HCT116 (cell line): ENCODE data around the gene TRIM5. TPM values are rescaled to one million over a fixed set of nuclear protein-coding genes. Genes with fewer than 3 reads are reported as not detected.

Source experiments
- ATAC-seq: fragments of 200-7000 bp; cut with Tn5 transposase; 2 replicates; pipeline ENCODE4 v1.9.1; 2020; ENCODE audit warnings: mild to moderate bottlenecking, moderate library complexity
- BruUV-seq: library from RNA; stranded (reverse); fragments of 400-500 nt; replicated peaks from 2 replicates; lab custom pipeline; 2021; lab: Mats Ljungman, UMichigan
- CTCF ChIA-PET: fragments of 300-600 bp; sonication (Branson Sonifier 250); formaldehyde crosslinking; loops from one replicate; lab custom pipeline; 2021; ENCODE audit warnings: antibody characterized with exemption; lab: Charles Lee
- POLR2A ChIA-PET: fragments of 300-600, 350-600 bp; sonication (Branson Sonifier 250); formaldehyde crosslinking; loops from one replicate; lab custom pipeline; 2021; ENCODE audit warnings: antibody characterized with exemption; lab: Charles Lee
- RAD21 ChIA-PET, 2 experiments: fragments of 300-600 bp; sonication (Branson Sonifier 250); formaldehyde crosslinking; loops; one replicate each; lab custom pipeline; 2023; ENCODE audit warnings: low total read pairs in 2 of 2; ENCODE audit not compliant: uncharacterized antibody in 2 of 2, unreplicated experiment in 2 of 2, low non-redundant PET in 1 of 2; lab: Charles Lee
- DNase-seq: peaks from one replicate; pipeline ENCODE4 v3.0.0-alpha.2; 2010; ENCODE audit warnings: low read depth, low spot score
- H2AFZ ChIP-seq: fragments of 200-600 bp; shearing (Covaris generic), sonication (generic); 2 replicates; pipeline ENCODE4 v1.6.1; 2017; ENCODE audit warnings: low read depth, mixed run types, mixed read lengths, antibody characterized with exemption, low read length; ENCODE audit not compliant: poor library complexity, severe bottlenecking
- H3K27ac ChIP-seq: 2 replicates; pipeline ENCODE4 v1.5.1; 2012; ENCODE audit warnings: low read depth, low read length
- H3K27me3 ChIP-seq: fragments of 200-600 bp; sonication (generic); 2 replicates; pipeline ENCODE4 v1.6.1; 2016; ENCODE audit warnings: mixed run types, low read length, mixed read lengths; ENCODE audit not compliant: insufficient read depth
- H3K36me3 ChIP-seq, 2 experiments: fragments of 200-500 bp in 1 of 2; fragments of 200-600 bp in 1 of 2; sonication (Bioruptor generic) in 1 of 2; sonication (generic) in 1 of 2; 2 replicates each; pipeline versions ENCODE4 v1.5.1 to v1.6.1; 2014 to 2016; ENCODE audit warnings: low read length in 2 of 2, inconsistent platforms in 1 of 2, mixed read lengths in 1 of 2, mixed run types in 1 of 2; ENCODE audit not compliant: insufficient read depth in 2 of 2, control insufficient read depth in 1 of 2
- H3K4me1 ChIP-seq, 2 experiments: fragments of 200-600 bp in 1 of 2; sonication (generic) in 1 of 2; 2 replicates each; pipeline versions ENCODE4 v1.5.1 to v1.6.1; 2012 to 2017; ENCODE audit warnings: low read length in 2 of 2, inconsistent platforms in 1 of 2, mild to moderate bottlenecking in 1 of 2, mixed read lengths in 1 of 2, mixed run types in 1 of 2, moderate library complexity in 1 of 2; ENCODE audit not compliant: insufficient read depth in 2 of 2, control insufficient read depth in 1 of 2
- H3K4me2 ChIP-seq: fragments of 200-600 bp; sonication (generic); 2 replicates; pipeline ENCODE4 v1.6.1; 2017; ENCODE audit warnings: mixed run types, low read length, mixed read lengths
- H3K4me3 ChIP-seq, 2 experiments: fragments of 200-600 bp in 1 of 2; sonication (generic) in 1 of 2; replicated peaks in 1 of 2; 2 replicates each; pipeline ENCODE4 v1.5.1; 2011 to 2016; ENCODE audit warnings: low read length in 2 of 2, control low read depth in 1 of 2, low read depth in 1 of 2, mild to moderate bottlenecking in 1 of 2, mixed read lengths in 1 of 2, mixed run types in 1 of 2
- H3K79me2 ChIP-seq: fragments of 200-600 bp; sonication (generic); 2 replicates; pipeline ENCODE4 v1.6.1; 2017; ENCODE audit warnings: mild to moderate bottlenecking, mixed run types, low read length, moderate library complexity, mixed read lengths; ENCODE audit not compliant: insufficient read depth
- H3K9ac ChIP-seq: fragments of 200-600 bp; sonication (generic); 2 replicates; pipeline ENCODE4 v1.6.1; 2016; ENCODE audit warnings: low read length, mixed read lengths
- H3K9me2 ChIP-seq: fragments of 200-600 bp; sonication (generic), shearing (Covaris generic); 2 replicates; pipeline ENCODE4 v1.6.1; 2017; ENCODE audit warnings: mixed run types, mild to moderate bottlenecking, moderate library complexity; ENCODE audit not compliant: insufficient read depth
- H3K9me3 ChIP-seq, 2 experiments: fragments of 200-500 bp in 1 of 2; fragments of 200-600 bp in 1 of 2; sonication (Bioruptor generic) in 1 of 2; sonication (generic) in 1 of 2; 2 replicates each; pipeline ENCODE4 v1.6.1; 2014 to 2017; ENCODE audit warnings: low read length in 2 of 2, mixed read lengths in 2 of 2, inconsistent platforms in 1 of 2, low read depth in 1 of 2, mild to moderate bottlenecking in 1 of 2, mixed run types in 1 of 2, moderate library complexity in 1 of 2; ENCODE audit not compliant: control insufficient read depth in 1 of 2, insufficient read depth in 1 of 2
- H4K20me1 ChIP-seq: fragments of 200-600 bp; sonication (generic), shearing (Covaris generic); 2 replicates; pipeline ENCODE4 v1.6.1; 2017; ENCODE audit warnings: mixed run types, mild to moderate bottlenecking, moderate library complexity; ENCODE audit not compliant: insufficient read depth
- ATF3 ChIP-seq: IDR thresholded peaks from 2 replicates; pipeline ENCODE4 v1.6.1; 2012
- CEBPB ChIP-seq: IDR thresholded peaks from 2 replicates; pipeline ENCODE4 v1.6.1; 2012; ENCODE audit warnings: low read depth
- CTCF ChIP-seq, 3 experiments: fragments of 200-600 bp in 1 of 3; sonication (generic) in 1 of 3; IDR thresholded peaks in 2 of 3; conservative IDR thresholded peaks in 1 of 3; 2 replicates each; pipeline ENCODE4 v1.5.1; 2012 to 2017; ENCODE audit warnings: low read depth in 2 of 3, low read length in 2 of 3, antibody characterized with exemption in 1 of 3, borderline replicate concordance in 1 of 3, control low read depth in 1 of 3, mild to moderate bottlenecking in 1 of 3, mixed read lengths in 1 of 3, mixed run types in 1 of 3, moderate library complexity in 1 of 3; ENCODE audit not compliant: insufficient read depth in 1 of 3
- ELF1 ChIP-seq: IDR thresholded peaks from 2 replicates; pipeline ENCODE4 v1.6.1; 2012; ENCODE audit warnings: low read depth, borderline replicate concordance
- EZH2phosphoT487 ChIP-seq: fragments of 200-600 bp; IDR thresholded peaks from 2 replicates; pipeline ENCODE4 v1.6.1; 2018; ENCODE audit warnings: antibody characterized with exemption, borderline replicate concordance
- JUND ChIP-seq: IDR thresholded peaks from 2 replicates; pipeline ENCODE4 v1.6.1; 2012
- RAD21 ChIP-seq: IDR thresholded peaks from 2 replicates; pipeline ENCODE4 v1.6.1; 2012; ENCODE audit warnings: low read depth, mild to moderate bottlenecking
- SRF ChIP-seq: IDR thresholded peaks from 2 replicates; pipeline ENCODE4 v1.6.1; 2012; ENCODE audit warnings: low read depth
- TCF7L2 ChIP-seq: IDR thresholded peaks from 2 replicates; pipeline ENCODE4 v1.7.0; 2011; ENCODE audit warnings: borderline replicate concordance, inconsistent platforms; ENCODE audit not compliant: insufficient read depth, insufficient read length; ENCODE audit errors: extremely low read depth
- ZFX ChIP-seq: fragments of 450-650 bp; IDR thresholded peaks from 2 replicates; pipeline ENCODE4 v1.6.1; 2017
- ZNF274 ChIP-seq: fragments of 200-500 bp; sonication (Bioruptor generic); IDR thresholded peaks from 2 replicates; pipeline ENCODE4 v1.6.1; 2014; ENCODE audit warnings: mild to moderate bottlenecking, low read depth, low read length, inconsistent platforms
- intact Hi-C: fragments of 100-400 bp; cut with micrococcal nuclease; formaldehyde crosslinking; loops from 2 replicates; pipeline ENCODE4 v1.10.0; 2022
- total RNA-seq: library from RNA; stranded (reverse); gene quantifications from one replicate; pipeline ENCODE4 v1.2.1, GENCODE V29; 2021; ENCODE audit not compliant: unreplicated experiment

The TRIM5 gene
- total RNA-seq, 1 experiment from 2014 or later = 13.7 TPM

- intact Hi-C loops = no loop called here
- Histone ChIP-seq H3K9ac (no peak overlapping the region), H3K4me2 (no peak overlapping the region), H3K27me3 (no peaks in the 10 kb centered on the region), H3K9me2 (no peaks in the 10 kb centered on the region), H3K27ac (no peak overlapping the region), H3K36me3 (no peaks in the 10 kb centered on the region), H2AFZ (no peak overlapping the region), H3K4me1 (no peaks in the 10 kb centered on the region), H4K20me1 (no peaks in the 10 kb centered on the region), H3K79me2 (no peaks in the 10 kb centered on the region), H3K4me3 (no peak overlapping the region), H3K9me3 (no peaks in the 10 kb centered on the region)
- BruUV-seq = no TSS peak
- ChIA-PET POLR2A (no interaction called here), CTCF (no interaction called here), RAD21 (no interaction called here)
- TF ChIP-seq ZNF274 = no peak
- TF ChIP-seq ATF3 = no peak
- TF ChIP-seq SRF = no peak
- TF ChIP-seq JUND = no peak
- no peak for TF ChIP-seq CTCF (IDR thresholded peaks at IDR 0.05 in 2 of 3, conservative IDR thresholded peaks at IDR 0.05 in 1 of 3; ENCODE audit: borderline replicate concordance in 1 of 3, insufficient read depth in 1 of 3, low read depth in 2 of 3, low read length in 2 of 3)
- TF ChIP-seq ELF1 = no peak
- TF ChIP-seq TCF7L2 = no peak
- no peak for TF ChIP-seq EZH2phosphoT487
- TF ChIP-seq CEBPB = no peak
- no peak for TF ChIP-seq ZFX
- TF ChIP-seq RAD21 = no peak
- ATAC-seq (no peak), DNase-seq (no peak)
Measured at GRCh38 chr11:5646139-5646538, 38.7 kb downstream of the TRIM5 start.
